Pancreas (tissue), 10 donors: ENCODE results near the gene BRD7. TPM values are rescaled to one million over a fixed set of nuclear protein-coding genes. Genes with fewer than 3 reads are reported as not detected.

Experiments
- ATAC-seq, 4 donors: fragments of 200-7000 bp; cut with Tn5 transposase; one replicate each; pipeline versions ENCODE4 v1.8.0 to v1.9.1; 2020; ENCODE audit warnings: mild to moderate bottlenecking in 4 of 4, moderate library complexity in 4 of 4
- DNase-seq, 6 donors: peaks; one replicate each; pipeline ENCODE4 v3.0.0-alpha.2; 2020
- FAIRE-seq: peaks from 2 replicates; lab custom pipeline; 2012; peaks lifted over from hg19 to GRCh38; lab: Jason Lieb, UNC
- H3K27ac ChIP-seq, 4 donors: fragments of 200-600 bp; sonication (generic); 1 replicate in 3 of 4; 2 replicates in 1 of 4; pipeline versions ENCODE4 v1.5.0 to v1.8.0; 2020
- H3K27me3 ChIP-seq, 4 donors: fragments of 200-600 bp; one replicate each; pipeline ENCODE4 v1.8.0; 2021
- H3K36me3 ChIP-seq, 3 donors: fragments of 200-600 bp; sonication (generic) in 1 of 3; one replicate each; pipeline versions ENCODE4 v1.5.0 to v1.8.0; 2020 to 2021
- H3K4me1 ChIP-seq, 3 donors: fragments of 200-600 bp; one replicate each; pipeline ENCODE4 v1.8.0; 2021
- H3K4me3 ChIP-seq, 4 donors: fragments of 200-600 bp; sonication (generic) in 2 of 4; one replicate each; pipeline versions ENCODE4 v1.5.0 to v1.8.0; 2020 to 2021
- H3K9me3 ChIP-seq, 4 donors: fragments of 200-600 bp; one replicate each; pipeline ENCODE4 v1.8.0; 2021
- CTCF ChIP-seq, 4 donors: fragments of 200-600 bp; sonication (generic) in 3 of 4; IDR thresholded peaks; one replicate each; pipeline versions ENCODE4 v1.5.0 to v1.8.0; 2021; ENCODE audit warnings: antibody characterized with exemption in 4 of 4
- WGBS, 2 donors: extraction: QIAGEN DNeasy Blood & Tissue Kit; methylation state at CpG; one replicate each; pipeline ENCODE4 v1.1.7; 2013; 5-methylcytosine and 5-hydroxymethylcytosine counted together
- intact Hi-C, 3 donors: fragments of 100-400 bp; cut with DNase I; formaldehyde crosslinking; loops; one replicate each; pipeline versions ENCODE4 v1.11.1 to v1.14.2; 2022
- polyA plus RNA-seq, 2 donors: library from polyadenylated mRNA; stranded (reverse); fragments of 200-250 nt; gene quantifications; one replicate each; pipeline ENCODE4 v1.2.3, GENCODE V29; 2013
- total RNA-seq, 6 donors: library from RNA; stranded (reverse); fragmentation: NEBNext Ultra II Directional in 4 of 6; extraction: Animal tissue kit (Norgen Biotek cat#: 25700) in 4 of 6; gene quantifications; one replicate each; pipeline versions ENCODE4 v1.2.1 to v1.2.4, GENCODE V29; 2021 to 2023
- donor health status: healthy with polysubstance abuse.
- donor health status: DM: no; HTN: no; CAD: no; lungs with moderate emphysema.
- donor health status: DM: no; HTN: no; CAD: no.
- donor health status: control.
- donor health status: control.
- donor health status: Bipolar disorder and iron deficiency.
- donor health status: DM: yes; HTN: yes; CAD: no.
- donor health status: DM: no; HTN: no; CAD: no.
- donor health status: DM: no; HTN: no; CAD: no.
- donor health status: DM: yes; HTN: yes; CAD: no.

The BRD7 gene
- total and polyA plus RNA-seq, 8 donors: 23.4 to 40.4 (median 32.4) TPM

DNA sequence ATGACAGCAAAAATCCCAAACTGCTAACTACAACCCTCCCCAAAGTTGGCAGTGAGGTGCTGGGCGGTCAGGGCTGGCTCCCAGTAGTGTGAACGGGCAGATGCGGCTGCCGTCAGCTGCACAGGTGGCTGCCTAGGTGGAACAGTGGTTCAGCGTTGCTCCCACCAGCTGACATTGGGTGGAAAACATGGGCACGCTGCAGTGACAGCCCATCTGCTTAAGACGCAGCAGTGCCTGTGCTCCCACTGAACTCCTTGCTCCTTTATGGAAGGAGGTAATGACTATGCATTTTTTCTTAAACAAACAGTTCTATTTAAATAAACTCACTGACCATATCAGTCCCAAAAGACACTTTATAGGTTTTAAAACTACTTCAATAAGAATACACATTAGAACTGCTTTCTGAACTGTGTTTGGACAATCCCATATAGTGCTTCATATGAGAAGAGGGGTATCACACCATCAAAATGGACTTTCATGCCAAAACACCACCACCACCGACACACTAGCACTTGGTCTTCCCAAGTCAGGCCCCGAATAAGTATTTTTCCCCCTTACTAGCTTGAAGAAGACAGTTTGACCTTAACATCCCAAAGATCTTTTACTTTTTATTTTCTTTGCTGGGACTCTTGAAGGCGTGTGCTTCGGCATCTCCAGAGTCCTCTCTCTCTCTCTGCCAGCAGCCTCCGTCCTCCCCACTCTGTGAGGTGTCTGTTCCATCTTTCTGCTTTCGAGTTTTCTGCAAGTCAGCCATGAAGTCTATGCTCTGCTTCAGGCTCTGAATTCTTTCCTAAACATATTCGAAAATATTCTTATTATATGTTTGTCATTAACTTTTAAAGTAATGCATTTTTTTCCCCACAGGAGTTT is 34.4 kb downstream of the BRD7 start:
- peak in 3 of 4 donors; percentile 15 to 59 (median 31) for ATAC-seq
- Histone ChIP-seq H3K9me3 (no peaks in the 10 kb centered on the region), H3K27me3 (no peaks in the 10 kb centered on the region), H3K4me1 (no peaks in the 10 kb centered on the region), H3K4me3 (no peak overlapping the region), H3K27ac (no peak overlapping the region), H3K36me3 (peaks cover 0 to 13% (median 6%) of the 10 kb centered on the region in 3 donors)
- no peak for DNase-seq
- no peak for FAIRE-seq
- WGBS, 2 donors: 83 to 85% methylated on average over 14 of the region's 14 CpGs
- intact Hi-C loops: no loop called here
- no peak for TF ChIP-seq CTCF (IDR thresholded peaks at IDR 0.05)

- intact Hi-C loops: no loop called here
- no peak for TF ChIP-seq CTCF (IDR thresholded peaks at IDR 0.05)
- FAIRE-seq (no peak), ATAC-seq (no peak), DNase-seq (no peak)
- H3K9me3 ChIP-seq: no peaks in the 10 kb centered on the region
- peaks cover 0 to 11% (median 0%) of the 10 kb centered on the region in 3 donors for H3K36me3 ChIP-seq
- H3K4me3 ChIP-seq: no peak overlapping the region
- 98 to 99% methylated on average over 3 of the region's 3 CpGs for WGBS, 2 donors
- H3K27me3 ChIP-seq: no peaks in the 10 kb centered on the region
- no peaks in the 10 kb centered on the region for H3K4me1 ChIP-seq
- H3K27ac ChIP-seq: no peak overlapping the region
Measured at GRCh38 chr16:50332599-50332998, 36.2 kb downstream of the BRD7 start.

- no peaks in the 10 kb centered on the region for H3K4me1 ChIP-seq
- FAIRE-seq (no peak), DNase-seq (no peak), ATAC-seq (no peak)
- intact Hi-C loops: no loop called here
- no peak overlapping the region for H3K4me3 ChIP-seq
- no peak for TF ChIP-seq CTCF (IDR thresholded peaks at IDR 0.05)
- 63 to 73% methylated on average over 5 of the region's 5 CpGs for WGBS, 2 donors
- peaks cover 0 to 11% (median 0%) of the 10 kb centered on the region in 3 donors for H3K36me3 ChIP-seq
- H3K27me3 ChIP-seq: no peaks in the 10 kb centered on the region
- no peak overlapping the region for H3K27ac ChIP-seq
- H3K9me3 ChIP-seq: no peaks in the 10 kb centered on the region
Measured at GRCh38 chr16:50331570-50331969, 37.2 kb downstream of the BRD7 start.

- Histone ChIP-seq H3K9me3 (no peaks in the 10 kb centered on the region), H3K36me3 (peaks cover 0 to 23% (median 5%) of the 10 kb centered on the region in 3 donors), H3K27ac (no peak overlapping the region), H3K27me3 (no peaks in the 10 kb centered on the region), H3K4me1 (no peaks in the 10 kb centered on the region), H3K4me3 (no peak overlapping the region)
- FAIRE-seq: no peak
- 64 to 74% methylated on average over 11 of the region's 11 CpGs for WGBS, 2 donors
- no peak for DNase-seq
- ATAC-seq: no peak
- intact Hi-C loops: no loop called here
- no peak for TF ChIP-seq CTCF (IDR thresholded peaks at IDR 0.05)
Measured at GRCh38 chr16:50329446-50330189, 39.2 kb downstream of the BRD7 start.
